HG03108 (cell line): ENCODE data around the gene TMEM63B.

ENCODE experiments used
- ATAC-seq: cut with Tn5 transposase; IDR thresholded peaks from one replicate; pipeline ENCODE4 v1.9.1; 2021; ENCODE audit warnings: moderate library complexity; ENCODE audit not compliant: unreplicated experiment

Gene TMEM63B

DNA sequence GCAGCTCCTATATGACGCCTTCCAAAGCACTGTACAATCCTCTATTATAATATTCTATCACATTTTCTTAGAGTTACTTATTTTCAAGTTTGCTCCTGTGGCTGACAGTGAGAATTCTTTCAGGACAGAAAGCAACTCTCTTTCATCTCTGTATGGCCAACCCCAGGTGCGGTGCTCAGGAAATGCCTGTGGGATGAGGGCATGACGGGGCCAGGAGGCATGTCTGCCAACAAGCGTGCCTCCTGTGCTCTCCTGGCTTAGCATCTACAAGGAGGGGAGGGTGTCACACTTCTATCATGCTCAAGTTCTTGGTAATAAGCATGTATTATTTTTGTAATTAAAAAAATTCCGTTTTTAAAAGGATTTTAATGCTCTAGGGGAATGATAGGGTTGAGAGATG is 11.5 kb upstream of the TMEM63B start:
- ATAC-seq: no peak

DNA sequence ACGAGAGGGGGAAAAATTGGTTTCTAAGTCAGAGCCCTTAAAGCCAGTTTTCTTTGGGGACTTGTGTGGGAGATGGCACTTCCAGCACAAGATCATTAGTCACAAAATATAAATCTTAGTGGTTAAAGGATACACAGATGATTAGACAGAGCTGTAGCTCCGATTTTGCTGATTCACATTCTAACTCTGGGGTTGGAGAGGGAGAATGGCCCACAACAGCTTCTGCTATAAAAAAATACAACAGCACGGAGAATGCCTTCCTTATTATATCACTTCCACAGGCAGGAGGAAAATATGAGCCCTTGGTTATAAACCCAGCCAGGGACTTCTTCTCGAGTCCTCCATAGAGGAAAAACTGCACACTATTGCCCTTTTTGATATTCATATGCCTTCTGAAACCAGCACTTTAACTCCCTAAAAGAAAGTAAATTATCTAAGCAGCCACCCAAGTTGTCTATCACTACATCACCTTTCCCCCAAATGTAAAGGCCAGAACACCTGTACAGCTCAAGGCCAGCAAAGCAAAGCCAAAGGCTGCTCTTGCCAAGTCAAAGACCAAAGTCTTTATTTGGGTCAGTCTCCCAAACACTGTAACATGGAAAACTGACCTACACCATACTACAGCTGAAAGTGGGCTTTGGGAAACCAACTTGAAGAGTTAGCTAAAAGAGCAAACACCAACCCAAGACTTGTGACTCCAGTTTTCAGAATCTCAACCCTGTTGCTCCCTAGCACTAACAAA is 10.5 kb upstream of the TMEM63B start:
- no peak for ATAC-seq

DNA sequence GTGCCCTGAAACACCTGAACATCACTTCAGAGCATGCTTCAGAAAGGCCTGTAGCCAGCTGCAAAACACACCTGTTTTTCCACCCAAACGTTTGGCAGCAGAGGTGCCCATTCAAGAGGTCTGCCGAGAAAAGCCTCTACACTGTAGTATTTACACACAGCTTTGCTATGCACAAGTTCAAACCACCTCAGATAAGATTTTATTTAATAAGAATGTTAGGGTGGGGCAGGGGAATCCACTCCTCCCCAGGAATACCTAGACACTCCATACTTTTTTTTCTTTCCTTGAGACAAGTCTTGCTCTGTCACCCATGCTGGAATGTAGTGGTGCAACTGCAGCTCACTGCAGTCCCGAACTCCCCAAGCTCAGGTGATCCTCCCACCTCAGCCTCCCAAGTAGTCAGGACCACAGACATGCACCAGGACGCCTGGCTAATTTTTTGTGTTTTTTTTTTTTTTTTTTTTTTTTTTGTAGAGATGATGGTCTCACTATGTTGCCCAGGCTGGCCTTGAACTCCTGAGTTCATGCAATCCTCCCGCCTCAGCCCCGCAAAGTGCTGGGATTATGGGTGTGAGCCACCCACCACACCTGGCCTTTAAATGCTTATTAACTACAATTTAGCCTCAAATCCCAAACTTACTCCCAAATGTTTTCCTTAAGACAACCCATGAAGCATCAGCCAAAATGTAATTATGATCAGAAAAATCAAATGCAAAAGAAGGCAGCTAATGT is 9.8 kb upstream of the TMEM63B start:
- ATAC-seq: no peak

DNA sequence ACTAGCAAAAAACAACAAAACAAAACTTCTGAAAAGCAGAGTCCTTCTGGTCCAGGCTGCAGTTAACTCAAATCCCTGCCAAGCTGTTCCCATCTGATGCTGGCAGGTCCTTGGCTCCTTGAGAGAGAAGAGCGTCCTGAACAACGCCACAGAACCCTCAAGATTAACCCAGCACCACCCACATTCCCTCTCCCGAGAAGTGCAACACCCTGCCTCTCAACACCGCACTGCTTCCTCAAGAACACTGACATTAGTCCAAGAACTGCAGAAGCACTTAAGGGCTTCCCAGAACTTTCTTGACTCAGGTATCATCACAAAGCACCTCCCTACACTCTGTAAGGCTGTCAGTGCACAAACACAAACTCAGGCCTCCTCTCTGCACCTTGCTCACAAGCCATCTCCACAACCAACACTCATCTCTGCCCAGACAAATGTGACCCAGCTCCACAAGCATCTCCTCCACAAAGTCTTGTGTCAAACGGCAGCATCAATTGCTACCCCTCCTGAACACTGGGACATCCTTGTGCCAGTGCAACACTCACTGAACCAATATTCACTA is 7.6 kb upstream of the TMEM63B start:
- ATAC-seq: no peak

DNA sequence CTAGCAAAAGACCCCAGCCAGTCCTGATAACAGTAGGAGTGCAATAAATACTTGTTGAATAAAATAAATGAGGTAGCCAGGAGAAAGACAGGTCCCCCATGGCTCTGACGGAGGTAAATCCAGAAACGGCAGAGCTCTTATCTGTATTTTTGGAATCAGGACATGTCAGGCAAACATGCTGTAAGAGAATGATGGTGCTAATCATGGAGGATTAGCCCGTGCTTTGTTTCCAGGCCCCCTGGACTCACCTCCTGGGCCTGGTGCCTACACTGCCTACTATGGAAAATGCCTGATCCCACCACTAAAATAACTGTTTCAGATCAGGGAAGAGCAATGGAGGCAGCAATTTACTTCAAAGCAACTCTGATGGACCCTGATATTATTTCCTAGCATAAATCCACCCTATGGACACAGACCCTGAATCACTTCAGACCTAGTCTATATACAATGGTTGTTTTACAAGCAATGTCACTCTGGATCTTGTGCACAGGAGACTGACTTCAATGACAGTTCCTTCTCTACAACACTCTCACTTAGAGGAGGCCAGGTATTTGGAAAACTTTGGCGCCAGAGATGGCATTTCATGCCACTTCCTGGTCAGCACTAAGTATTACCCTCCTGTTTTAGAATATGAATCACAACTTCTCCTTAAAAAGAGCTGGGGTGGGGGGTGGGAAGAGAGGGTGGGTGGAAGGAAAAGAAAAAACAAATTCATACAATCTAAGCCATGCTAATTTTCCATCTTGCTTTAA is 6.5 kb upstream of the TMEM63B start:
- no peak for ATAC-seq

DNA sequence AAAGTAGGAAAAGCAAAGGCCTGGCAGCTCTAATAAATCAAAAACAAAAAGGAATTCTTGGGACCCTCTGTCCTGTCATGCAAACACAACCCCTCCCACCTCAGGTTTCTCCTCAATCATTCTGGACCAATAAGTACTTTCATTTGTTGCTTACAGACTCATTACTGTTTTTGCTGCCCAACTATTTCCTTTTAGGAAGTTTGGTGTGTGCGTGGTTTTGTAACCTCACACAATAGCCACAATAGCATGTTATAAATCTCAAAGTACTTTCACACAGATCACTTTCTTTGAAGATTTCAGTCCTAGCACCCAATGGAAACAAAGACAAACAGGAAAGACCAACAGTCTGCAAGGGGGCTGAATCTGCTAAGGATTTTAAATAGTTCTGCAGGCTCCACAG is 4.6 kb upstream of the TMEM63B start:
- no peak for ATAC-seq

DNA sequence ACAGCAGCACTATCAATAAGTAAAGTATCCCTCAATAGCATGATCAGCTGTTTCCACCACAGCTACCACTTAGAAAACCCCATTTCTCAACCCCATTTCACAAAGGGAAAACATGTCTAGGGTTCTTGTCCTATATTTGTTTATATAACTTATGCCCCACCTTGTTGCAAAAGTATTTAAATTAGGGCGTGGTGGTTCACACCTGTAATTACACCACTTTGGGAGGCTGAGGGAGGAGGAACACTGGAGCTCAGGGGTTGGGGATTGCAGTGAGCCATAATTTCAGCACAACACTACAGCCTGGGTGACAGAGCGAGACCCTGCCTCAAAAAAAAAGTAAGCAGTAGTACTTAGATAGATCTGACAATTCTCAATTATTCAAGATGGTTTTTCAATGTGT is 3.8 kb upstream of the TMEM63B start:
- ATAC-seq: no peak

DNA sequence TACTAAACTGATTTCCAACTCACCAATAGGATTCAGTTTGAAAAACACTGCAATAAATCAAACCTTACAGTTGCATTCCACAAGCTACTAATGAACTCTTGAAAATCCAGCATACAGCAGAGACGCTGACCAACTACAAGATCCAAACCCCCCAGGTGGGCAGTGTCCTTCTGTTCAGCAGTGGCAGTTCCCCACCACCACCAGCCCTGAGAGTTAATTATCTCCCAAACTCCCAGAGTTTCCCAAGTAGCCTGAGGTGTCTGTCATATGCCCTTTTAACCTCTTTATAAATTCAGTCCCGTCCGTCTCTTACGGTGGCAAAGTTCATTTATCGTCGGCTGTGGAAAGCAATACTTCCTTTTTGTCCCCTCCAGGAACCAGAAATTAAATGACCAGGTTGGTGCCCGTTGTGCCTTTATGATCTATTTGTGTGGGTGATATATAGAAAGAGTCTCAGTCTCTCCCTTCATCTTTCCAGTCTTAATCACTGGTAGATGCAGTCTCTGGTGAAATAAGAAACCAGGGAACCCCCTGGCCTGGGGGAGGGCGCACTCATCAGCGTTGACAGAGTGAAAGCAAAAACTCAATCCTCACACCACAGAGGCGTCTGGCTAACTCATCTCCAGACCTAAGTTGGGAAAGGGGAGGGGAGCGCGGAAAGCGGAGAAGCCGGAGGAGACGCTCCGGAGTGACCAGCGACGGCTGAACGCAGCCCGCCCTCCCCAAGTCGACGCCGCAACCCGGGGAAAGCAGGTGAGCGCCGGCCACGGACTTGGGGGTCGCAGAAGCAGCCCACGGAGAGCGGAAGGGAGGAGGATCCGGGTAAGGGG is 819 bp upstream of the TMEM63B start:
- ATAC-seq: peak; percentile 38

DNA sequence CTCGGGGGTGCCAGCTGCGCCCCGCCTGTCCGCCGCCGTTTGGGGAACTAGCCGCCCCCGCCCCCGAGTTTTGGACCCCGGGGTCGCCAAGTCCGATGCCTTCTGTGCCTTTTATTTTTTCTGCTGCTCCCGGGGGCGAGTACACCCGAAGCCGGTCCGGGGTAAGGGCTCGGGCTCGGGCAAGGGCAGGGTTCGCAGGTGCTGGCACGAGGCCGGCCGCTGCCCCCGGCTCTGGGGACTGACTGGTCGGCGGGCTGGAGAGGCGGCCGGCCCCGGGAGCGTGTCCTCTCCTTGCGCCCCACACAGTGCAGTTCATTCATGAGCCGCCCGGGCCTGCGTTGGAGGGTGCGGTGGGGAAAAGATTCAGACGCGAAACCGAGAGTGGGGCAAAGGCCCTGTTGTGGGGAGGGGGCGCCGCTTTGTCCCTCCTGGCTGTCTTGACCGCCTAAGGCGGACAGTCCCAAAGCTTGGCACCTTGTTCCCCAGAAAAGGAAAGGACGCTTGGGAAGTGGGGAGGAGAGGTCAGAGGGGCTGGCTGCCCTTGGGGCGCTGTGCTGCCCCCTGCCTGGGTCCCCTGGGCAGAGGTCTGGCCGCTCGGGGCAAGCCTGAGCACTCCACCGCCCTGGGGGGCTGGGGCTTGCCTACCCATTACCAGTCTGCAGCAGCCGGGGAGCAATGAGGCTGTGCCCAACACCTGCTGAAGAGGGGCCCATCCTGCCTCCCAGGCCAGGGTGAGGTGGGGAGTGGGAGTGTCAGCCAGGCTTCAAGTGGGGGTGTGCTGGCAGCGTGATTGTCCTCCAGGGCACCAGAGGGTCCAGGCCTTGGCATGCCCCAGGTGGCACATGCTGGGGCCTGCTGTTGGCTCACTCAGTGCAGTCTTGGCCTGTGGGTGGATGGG is 915 bp downstream of the TMEM63B start:
- no peak for ATAC-seq

DNA sequence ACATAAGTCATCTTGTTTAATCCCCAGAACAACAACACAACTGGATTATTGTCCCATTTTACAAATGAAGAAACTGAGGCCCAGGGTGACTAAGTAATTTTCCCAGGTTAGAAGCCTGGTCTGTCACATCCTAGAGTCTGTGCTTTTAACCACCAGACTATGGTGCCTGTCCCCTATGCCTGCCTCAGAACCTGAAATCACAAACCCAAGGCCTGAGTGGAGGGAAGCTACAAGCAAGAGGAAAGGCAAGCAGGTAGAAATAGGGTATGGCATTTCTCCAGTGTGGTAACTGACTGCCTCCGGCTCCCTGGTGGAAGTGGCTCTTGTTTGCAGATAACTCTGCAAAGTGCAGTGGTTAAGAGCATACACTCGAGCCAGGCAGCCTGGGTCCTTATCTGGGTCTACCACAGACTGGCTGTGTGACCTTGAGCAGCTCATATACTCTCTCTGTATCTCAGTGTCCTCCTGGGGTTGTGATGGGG is 2.5 kb downstream of the TMEM63B start:
- ATAC-seq: no peak

DNA sequence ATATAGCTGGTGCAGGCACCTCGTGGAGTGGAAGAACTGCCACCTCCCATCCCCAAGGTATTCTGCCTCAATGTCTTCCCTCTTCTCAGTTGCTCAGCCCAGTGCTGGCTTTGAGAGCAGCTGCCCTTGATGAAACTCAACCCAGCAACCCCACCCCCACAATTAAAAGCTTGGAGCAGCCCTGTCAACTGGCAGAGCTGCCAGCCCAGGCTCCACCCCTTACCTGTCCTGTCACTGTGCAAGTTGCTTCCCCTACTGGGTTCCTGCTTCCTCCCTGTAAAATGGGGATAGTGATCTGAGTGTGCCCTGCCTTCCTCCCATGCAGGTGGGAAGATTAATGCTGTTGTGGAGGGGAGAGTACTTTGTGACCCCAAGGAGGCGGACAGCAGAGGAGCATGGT is 4.5 kb downstream of the TMEM63B start:
- ATAC-seq: no peak

DNA sequence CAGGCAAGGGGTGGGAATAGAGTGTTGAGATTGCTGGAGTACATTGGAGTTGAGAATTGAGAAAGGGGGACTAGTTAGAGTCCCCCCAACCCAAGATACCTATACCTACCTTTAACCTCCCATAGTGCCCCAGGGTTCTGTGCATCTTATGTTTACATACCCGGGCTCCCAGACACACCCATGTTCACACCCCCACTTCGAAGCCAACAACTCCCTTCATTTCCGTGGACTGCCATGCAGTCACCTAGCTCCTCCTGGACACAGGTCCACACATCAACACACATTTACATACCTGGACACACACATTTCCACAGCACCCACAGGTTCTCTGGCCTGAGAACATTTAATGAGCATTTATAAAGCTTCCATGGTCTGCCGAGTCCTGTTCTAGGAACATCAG is 5.1 kb downstream of the TMEM63B start:
- no peak for ATAC-seq

DNA sequence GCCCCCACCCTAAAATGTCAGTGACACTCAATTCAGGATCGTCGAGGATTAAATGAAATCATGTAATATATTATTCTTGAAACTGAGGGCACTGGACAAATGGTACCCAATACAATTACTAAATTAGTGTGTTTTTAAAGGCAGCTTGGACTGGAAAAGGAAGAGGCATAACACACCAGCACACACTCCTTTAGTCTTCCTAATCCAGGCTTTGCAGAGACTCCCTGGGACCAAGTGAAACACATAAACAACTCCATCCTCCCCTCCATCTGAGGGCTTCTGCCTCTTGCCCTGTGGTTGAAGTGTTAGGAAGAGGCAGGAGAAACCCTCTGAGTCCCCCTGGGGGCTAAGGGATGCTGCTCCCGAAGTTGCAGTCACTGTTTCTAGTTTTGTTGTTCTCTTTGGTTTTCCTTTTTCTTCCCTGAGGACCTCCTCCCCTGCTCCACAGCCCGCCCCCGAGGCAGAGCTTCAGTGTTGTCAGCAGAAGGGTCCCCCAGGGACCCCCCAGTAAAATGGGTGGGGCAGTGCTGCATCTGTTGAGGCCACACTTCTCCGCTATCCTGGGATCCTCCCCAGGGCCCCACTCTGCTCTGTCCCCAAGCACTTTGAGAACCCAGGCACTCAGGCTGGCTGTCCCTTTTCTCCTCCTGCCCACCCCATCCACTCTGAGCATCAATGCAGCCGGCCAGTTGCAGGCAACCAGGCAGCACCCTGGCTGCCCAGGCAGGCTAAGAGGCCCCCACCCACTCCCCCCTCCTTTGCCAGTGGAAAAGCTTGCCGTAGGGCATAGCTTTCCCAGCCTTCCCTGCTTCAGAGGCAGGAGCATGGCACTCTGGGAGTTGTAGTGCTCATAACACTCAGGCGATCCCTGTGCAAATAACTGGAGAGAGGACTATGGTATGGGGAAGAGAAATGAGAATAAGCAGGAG is 5.9 kb downstream of the TMEM63B start:
- ATAC-seq: no peak

DNA sequence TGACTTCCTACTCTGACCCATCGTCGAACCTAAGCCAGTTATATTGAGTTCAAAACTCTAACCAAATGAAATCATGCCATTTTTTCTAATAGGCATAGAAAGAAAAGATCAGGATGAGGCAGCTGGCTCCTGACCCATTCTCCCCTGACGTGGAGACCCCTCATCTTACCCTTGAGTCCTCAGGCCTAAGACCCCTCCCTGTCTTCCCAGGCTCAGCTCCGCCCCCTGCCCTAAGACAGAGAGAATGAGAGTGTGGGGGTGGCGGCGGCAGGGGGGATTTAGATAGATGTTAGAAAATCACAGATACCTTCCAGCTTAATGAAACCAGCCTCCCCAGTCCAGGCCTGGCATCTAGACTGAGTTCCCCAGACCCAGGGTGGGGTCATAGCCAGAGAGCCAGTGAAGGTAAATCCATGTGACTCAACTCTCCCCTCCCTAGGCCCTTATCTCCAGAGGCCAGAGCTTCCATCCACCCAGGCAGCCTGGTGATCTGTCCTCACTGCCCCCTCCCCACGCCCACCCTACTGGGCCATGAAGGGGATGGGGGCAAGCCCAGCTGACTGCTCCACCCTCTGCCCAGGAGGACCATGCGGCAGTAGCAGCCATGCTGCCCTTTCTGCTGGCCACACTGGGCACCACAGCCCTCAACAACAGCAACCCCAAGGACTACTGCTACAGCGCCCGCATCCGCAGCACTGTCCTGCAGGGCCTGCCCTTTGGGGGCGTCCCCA is 6.8 kb downstream of the TMEM63B start:
- no peak for ATAC-seq

DNA sequence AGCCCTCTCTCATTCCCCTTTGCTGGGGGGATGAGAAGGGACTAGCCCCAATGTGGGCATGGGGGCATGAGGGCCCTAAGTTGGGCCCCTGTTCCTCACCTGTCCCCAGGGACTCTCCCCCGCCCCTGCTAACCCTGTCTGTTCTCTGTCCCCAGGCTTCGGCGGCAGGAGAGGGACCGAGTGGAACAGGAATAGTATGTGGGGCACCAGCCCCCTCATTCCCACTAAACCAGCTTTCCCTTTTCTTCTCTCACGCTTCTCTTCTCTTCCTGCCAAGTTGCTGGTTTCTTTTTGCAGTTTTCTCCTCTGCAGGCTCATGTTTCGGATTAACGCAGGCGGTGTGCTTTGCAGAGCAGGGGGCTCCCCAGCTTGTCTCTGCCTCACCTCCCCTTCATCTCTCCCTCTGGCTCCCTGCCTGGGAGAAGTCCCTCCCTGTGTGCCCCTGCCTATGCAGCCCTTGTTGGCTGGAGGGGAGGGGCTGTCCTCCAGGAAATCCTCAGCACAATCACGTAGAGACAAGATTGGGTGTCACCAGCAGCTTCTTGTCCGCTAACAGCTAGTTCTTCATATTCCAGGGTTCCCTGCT is 7.9 kb downstream of the TMEM63B start:
- no peak for ATAC-seq

DNA sequence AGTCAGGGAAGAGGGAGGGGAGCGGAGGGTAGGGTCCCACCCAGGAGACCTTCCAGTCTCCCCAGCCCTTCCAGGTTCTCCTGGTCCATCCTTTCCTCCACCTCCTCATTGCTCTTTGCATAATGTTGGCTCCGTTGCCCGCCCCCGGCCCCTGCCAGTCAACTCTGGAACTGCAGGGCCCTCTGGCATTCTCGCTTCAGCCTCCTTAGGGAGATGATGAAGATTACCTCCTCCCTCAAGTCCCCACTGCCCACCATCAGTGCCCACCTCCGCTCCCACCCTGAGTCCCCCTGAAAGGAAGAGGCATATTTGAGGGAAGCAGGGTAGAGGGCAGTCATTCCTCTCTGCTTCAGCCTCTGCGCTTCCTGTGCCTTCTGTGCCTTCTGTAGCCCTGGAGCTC is 8.5 kb downstream of the TMEM63B start:
- ATAC-seq: no peak

DNA sequence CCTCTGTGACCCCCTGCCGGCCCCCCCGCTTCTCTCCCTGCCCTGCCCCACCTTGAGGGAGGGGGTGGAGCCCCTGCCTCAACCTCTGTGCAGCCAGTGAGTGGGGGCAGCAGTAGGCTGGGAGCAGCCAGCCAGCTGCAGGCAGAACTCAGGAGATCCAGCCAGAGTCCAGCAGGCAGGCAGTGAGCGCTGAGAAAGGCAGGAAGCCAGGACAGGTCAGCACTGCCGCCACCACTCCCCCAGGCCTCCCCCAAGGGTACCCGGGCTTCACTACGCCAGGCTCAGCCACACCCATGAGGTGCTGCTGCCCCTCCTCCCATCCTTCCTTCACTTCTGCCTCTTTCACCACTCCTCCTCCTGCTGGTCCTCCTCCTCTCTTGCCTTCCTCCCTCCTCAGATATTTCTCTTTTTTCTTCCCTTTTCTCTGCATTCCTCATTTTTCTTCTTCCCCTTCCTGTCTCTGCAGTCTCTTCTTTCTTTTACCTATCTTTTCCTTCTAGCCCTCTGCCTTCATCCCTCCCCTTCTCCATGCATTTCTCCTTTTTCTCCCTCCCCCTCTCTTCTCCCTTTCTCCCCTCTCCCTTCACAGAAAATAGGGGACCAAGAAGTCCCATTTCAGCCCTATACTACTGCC is 11.5 kb downstream of the TMEM63B start:
- ATAC-seq: no peak
